SKM-1 treated with dmso at 0.1 percent for 144 hours (cell line): ENCODE results near the gene PRDM15.
"Not testable (repeated sequence)": the region's sequence is repeated elsewhere in the genome, so short reads cannot be mapped to it uniquely, and the experiment has no call there.

Experiments
- DNase-seq: peaks from one replicate; lab custom pipeline; 2025; ENCODE audit not compliant: unreplicated experiment; lab: John Stamatoyannopoulos, UW

PRDM15 gene

DNA sequence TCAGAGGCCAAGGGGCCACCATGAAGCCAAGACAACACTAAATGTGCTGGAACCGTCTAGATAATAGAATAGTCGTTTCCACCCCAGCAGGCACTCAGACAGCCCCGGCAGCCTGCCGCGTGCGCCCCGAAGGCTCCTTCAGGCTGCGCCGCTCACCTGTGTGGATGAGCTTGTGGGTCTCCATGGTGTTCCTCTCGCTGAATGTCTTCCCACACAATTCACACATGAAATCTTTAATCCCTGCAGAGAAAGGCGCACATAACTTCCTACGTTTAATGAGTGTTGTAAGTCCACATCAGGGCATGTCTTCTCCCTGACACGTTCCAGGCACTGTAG, 68.6 kb downstream of the PRDM15 start:
- no peak for DNase-seq

DNA sequence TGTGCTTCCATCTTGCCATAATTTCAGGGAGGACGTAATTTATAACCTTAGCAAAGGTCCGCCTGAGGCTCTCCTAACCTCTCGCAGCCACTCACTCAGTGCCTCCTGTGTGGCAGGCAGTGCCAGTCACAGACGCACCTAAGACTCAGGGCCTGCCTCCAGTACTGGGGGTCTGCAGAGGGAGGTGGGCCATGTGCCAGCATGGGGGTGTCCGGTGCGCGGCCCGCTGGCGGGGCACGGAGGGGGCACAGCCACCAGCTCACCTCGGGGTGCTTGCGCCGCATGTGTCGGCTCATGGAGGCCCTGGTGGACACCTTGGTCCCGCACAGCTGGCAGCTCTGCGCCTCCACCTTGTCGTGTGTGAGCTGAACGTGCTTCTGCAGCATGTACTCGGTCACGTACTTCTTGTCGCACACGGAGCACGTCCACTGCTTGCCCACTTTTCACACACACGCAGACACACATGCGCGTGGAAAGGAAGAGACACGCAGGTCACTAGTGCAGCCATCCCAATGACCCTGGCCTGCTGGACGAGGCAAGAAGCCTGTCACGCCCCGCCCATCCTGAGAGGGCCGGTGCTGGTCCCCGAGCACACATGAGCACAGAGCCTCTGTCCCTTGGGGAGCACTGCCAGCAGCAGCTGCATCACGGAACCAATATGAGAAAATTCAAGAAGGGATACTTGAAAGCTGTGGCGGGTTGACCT, 69.1 kb downstream of the PRDM15 start:
- DNase-seq = no peak

DNA sequence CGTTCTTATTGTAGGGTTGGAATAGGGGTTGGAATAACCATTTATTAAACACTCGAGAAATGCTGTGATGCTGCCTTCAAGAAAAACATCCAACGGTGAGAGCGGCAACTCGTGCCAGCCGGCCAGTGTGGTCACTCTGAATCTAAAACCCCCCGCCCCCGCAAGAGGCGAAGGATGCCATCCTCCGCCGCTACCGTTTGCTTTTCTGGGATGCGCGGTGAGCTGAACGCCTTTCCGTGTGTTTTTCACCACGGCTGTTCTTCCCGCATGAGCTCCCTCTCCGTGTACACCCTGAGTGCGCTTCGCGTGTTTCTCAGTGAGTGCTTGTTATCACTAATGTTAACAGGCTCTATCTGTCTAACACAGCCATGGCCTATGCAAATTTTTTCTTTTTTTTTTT, 70.3 kb downstream of the PRDM15 start:
- no peak for DNase-seq

DNA sequence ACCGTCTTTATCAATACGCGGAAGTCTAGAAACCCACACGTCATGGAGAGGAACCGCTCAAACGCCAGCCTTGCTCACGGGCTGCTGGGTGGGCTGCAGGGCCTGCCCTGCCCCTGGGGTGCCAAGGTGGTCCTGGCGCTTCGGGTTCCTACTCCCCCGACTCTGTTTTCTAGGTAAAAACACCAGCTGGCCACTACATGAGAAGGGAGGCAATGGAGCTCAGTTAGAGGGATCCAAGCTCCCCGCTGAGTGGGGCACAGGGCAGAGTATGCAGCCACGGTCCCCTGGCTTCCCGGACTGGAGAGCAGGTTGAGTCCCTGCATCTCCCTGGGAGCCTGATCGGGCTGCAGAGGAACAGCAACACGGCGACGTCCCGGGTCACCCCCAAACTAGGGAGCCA, 71.0 kb downstream of the PRDM15 start:
- DNase-seq = no peak

DNA sequence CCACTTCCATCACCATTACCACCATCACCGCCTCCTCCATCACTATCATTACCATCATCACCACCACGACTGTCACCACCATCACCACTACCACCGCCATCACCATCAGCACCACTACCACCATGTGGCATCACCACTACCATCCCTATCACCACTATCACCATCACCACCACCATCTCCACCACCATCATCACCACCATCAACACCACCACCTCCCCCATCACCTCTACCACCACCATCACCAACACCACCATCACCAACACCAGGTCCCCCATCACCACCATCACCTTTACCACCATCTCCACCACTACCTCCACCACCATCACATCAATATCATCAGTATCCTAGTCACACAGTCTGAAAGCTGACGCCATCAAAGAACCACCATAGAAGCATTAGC, 72.4 kb downstream of the PRDM15 start:
- DNase-seq = no peak

DNA sequence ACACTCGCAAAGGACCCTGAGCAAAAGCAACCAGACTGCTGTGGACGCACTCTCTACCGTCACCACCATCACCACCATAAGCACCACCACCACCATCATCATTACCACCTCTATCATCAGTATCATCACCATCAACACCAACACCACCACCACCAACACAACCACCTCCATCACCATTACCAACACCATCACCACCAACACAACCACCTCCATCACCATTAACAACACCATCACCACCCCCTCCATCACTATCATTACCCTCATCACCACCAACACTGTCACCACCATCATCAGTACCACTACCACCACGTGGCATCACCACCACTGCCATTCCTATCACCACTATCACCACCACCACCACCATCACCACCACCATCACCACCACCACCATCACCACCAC, 73.5 kb downstream of the PRDM15 start:
- DNase-seq = no peak

DNA sequence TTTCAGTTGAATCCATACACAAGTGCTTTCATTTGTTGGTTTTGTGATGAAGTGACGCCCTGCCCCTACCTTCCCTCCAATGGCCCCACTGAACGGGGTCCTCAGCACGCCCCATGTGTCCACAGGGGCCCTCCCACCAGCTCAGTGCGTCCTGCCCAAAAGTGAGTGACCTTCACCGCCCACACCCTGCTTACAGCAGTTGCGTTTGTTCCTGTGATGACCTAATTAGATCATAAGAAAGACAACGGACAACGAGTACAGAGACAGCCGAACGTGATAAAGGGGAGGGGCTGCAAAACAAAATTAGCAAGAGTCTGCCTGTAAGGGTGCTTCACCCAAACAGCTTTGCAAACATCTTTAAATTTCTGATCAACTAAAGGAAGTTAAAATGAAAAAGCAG, 74.1 kb downstream of the PRDM15 start:
- DNase-seq = no peak

DNA sequence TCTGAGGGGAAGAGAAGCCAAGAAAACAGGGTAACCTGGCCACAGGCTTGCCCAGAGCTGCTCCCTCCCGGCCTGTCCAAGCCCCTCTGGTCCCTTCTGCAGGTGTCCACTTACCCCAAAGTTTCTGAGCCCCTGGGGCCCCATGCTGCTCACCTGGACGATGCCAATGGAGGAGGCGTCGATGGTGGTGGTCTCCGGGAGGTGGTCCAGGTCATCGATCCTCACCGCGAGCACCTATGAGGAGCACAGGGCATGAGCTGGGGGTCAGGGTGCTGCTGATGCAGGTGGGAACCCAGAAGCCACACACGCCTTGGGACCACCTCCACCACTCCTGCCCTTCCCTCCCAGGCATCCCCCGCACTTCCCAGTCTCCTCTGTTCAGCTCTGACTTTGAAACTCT, 74.8 kb downstream of the PRDM15 start:
- no peak for DNase-seq

DNA sequence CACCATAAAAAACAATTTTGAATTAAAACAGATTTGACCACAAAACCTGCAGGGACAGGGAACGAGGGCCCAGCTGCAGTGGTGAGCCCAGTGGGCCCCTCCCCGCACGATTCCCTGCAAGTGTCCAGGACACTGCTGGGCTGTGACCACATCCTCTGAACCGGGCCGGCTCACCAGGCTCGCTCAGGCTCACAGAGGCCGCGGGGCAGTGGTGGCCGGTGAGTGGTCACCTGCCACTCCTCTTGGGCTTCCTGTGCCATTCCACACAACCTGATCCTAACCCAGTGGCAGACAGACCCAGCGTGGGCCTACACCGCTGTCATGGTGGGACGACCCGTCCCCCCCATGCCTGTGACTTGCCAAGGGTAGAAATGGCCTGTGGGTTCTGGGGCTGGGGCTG, 75.8 kb downstream of the PRDM15 start:
- DNase-seq = no peak

DNA sequence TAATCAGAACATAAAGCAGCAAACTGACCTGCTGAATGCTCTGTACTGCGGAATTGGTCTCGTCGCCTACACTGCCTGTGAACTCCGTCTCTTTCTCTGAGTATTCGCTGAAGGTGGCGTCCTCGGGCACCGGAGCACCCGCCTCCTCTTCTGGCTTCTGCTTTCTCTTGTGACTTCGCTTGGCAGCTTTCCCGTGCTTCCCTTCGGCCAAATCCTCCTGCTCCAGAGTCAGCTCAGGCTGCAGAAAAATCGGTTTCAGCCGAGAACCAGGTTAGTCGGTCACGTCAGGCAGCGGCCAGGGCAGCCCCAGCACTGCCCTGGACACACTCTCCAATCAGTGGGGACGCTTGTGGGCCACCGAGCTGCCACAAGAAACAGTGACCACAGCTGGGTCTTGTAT, 76.5 kb downstream of the PRDM15 start:
- DNase-seq = no peak

DNA sequence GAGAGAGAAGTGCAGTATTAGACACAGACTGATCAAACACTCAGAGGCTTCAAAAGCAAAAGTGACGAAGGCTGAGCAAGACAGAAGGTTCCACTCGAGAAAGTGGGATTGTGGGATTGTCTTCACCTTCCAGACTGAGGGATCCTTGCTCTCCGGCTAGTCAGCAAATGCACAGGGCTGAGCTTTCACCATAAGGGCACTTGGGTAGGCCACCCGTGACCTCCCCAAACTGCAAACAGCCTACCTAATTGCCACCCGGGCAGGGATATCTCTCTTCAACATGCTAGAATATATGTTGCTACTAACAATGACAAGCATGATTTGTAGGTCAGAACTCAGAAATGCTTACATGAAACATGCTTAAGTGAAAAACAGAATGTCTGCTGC, 77.0 kb downstream of the PRDM15 start:
- DNase-seq = no peak

DNA sequence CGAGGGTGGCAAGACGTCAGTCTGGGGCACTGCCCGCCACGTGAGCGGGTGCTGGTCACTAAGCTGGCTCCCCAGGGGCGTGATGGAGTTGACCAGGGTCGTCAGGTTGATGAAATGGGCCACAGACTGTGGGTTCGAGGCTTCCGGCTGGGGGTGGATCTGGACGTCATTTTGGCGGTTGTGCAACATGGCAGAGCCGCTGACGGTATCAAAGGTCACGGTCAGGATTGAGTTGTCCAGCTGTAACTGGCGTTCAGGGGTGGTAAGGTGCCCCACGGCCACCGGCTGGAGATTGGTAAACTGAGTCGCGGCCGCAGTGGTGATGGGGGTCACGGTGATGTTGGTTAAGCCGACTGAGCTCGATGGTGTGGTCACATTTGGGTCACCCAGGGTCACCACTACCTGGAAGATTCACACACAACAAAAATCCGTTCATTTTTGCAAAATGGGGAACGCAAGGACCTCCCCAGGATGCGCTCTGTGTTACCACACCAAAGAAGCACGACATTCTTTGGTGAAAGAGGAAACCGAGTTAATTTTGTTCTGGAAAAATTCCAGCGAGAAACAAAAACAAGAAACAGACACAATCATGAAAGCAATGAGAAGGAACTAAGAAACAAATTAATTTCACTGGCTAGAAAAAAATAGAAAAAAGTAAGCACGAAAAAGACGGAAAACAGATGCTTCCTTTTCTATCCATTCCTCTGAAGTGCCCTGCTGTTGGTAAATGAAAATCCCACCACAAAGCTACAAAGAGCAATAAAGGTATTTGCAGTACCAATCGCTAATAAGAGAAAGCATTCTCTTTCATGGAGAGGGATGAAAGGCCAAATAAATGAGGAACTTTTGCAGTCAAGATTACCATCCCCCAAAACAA, 77.6 kb downstream of the PRDM15 start:
- DNase-seq = no peak

DNA sequence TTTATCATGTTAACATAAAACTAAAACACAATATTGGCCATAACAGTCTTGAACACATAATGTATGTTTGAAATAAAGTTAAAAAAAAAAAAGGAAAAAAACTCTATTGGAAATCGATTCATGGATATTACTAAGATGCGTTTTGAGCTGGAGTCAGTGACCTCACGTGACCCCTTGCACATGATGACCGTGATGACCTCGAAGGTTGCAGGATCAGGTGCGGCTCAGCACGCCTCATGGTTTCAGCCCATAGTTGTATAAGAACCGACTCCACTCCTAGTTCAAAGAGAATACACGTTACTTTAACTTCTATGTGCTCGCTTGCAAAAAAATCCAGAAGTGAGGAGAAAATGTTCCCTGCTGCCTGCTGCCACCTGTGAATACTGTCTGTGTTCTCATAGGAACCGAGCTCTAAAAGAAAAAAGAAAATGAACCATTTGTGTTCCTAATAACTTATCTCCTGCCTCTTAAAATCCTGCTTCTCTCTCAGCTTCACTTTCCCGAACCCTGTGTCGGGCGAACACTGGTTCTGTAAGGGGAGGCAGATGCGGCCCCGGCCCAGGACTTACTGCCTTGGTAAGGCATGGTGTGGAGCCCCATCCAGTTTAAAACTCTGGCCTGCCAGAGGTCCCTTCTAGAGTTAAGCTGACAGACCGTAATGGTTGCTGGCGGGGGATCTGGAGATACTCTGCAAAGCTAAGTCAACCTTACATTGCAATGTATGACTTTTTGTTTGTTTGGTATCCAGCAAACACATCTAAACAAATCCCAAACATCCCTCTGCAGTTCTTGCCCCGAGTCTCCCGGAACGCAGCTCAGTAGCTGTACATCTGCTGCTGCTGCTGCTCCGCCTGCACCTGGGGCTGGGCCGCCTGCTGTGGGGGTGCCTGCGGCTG, 78.5 kb downstream of the PRDM15 start:
- no peak for DNase-seq

DNA sequence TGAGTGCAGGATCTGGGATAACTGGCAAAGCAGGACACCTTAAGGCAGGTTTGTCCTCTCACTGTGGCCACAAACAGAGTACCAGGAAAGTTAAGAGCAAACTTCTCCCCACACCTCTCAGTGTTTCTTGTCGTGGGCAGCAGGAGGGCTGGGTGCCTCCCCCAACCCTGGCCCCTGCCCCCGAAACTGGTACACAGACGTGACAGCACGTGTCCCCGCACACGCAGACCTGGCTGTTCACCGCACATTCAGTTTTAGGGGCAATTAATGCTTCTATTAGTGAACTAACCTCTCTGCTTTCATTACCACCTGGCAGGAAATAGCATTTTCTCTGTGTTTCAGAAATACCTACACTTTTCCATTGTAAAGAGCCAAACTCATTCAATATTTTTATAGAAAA, 79.4 kb downstream of the PRDM15 start:
- DNase-seq = no peak

DNA sequence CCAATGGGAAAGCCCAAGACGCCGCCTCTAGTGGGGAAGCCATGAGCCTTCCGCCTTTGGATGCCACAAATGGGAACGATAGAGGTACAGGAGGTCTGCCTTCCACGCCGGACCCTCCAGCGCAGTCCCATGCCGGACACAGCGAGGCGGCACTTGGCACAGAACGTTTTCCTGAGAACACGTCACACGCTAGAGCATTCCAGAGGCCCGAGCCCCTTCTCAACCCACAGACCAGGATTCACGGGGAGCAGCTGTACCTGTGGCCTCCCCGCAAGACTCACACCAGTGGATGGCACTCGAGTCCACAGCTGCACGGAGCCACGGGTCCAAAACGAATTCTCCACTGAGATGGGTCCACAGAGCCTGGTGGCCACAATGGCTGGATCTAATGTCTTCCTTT, 80.8 kb downstream of the PRDM15 start:
- no peak for DNase-seq

DNA sequence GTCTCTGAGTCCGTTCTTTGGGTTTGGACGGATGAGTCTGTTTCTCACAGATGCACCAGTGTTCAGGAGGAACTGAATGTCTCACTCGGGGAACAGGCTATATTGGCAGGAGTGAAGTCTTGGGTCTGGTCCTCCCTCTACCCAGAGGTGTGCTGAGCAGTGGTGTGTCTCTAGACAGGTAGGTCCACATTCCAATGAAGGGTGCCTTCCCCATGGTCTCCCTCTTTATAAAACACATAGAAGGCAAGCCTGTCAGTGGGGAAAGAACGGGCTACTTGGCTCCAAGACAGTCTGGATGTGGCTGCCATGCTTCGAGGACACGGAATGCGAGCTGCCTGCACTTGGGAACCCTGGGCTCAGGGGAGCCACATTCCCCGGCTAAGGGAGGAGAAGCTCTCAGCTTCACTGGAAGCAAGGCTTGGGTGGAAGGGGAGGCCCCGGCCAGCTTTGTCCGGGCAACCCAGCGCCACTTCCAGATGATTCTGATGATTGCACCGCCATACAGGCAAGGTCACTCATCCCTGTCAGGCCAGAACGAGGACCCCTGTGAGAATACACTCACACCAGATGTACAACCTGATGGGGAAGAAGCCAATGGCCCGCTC, 82.6 kb downstream of the PRDM15 start:
- no peak for DNase-seq

DNA sequence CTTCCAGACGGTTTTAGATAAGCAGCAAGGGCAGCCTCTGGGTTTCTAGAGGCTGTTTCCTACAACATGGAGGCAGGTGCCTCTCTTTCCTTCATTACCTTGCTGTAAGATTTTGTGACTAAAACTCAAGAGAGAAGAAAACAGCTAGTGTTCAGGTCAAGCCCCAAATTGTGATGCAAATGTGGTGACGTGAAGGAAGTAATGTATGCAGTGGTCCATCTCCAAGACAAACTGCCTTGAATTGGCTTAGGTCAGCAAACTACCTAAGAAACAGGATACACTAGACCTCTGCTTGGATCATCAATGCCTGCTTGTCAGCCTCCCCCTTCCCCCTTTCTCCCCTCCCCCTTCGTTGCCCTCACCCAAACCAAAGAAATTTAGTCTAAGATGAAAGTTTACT, 83.4 kb downstream of the PRDM15 start:
- no peak for DNase-seq

DNA sequence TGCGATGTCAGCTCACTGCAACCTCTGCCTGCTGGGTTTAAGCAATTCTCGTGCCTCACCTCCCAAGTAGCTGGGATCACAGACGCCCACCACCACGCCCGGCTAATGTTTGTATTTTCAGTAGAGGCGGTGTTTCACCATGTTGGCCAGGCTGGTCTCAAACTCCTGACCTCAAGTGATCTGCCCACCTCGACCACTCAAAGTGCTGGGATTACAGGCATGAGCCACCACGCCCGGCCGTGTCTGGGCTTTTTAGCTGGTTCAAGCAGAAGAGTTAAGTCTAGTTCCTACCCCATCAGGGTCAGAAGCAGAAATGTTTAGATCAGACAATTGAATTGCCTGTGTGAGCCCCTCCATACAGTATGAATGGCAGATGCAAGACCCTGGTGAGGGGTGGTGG, 84.5 kb downstream of the PRDM15 start:
- DNase-seq = no peak

DNA sequence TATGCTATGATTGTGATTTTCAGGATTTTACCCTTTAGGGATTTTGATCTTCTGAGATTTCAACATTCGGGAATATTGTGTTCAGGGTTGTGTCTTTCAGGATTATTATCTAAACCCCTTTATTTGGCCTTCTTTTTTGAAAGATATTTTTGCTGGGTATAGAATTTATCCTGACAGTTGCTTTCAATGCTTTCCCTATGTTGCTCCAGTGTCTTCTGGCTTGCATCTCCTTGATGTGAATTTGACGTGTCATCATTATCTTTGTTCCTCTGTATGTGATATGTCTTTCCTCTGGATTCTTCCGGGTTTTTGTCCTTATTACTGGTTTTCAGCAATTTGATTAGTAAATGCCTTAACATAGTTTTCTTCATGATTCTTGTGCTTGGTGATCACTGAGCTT, 86.4 kb downstream of the PRDM15 start:
- DNase-seq = no peak

DNA sequence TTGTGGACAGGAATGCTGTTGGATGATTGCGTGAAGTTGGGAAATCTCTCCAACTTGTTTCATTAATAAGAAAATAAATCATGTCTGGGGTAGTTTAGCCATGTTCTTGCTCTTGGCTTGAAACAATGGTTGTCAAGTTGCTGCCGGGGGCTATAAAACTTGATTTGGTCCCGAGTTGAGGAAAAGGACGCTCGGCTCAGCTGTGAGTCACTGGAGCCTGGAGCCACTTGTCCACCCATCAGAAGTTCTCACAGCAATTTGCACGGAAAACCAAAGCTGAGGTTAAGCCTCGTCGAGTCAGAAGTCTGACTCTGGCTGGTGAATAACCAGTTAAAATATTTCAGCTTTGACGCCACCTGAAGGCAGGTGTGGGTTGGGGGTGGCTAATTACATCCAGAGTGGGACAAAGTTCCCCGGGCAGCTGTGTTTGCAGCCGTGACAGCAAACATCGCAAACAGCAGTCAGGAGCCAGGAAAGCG, 92.6 kb downstream of the PRDM15 start:
- no peak for DNase-seq

DNA sequence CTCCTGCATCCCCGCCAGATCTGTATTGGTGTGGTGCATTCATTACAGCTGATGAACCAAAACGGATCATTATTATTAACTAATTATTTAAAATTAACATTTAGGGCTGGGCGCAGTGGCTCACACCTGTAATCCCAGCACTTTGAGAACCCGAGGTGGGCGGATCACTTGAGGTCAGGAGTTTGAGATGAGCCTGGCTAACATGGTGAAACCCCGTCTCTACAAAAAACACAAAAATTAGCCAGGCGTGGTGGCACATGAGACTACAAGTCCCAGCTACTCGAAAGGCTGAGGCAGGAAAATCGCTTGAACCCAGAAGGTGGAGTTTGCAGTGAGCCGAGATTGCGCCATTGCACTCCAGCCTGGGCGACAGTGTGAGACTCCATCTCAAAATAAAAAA, 93.9 kb downstream of the PRDM15 start:
- not testable (repeated sequence) for DNase-seq
